Measurements from ENCODE around the gene RPS6KA1. TPM values are rescaled to one million over a fixed set of nuclear protein-coding genes. Genes with fewer than 3 reads are reported as not detected.

The RPS6KA1 gene
- total and polyA plus RNA-seq, 2 donors (not counting 1 experiment from before 2014, with no cell fraction given), result 0.64 to 1.7 TPM

GRCh38 chr1:26571381-26571780 lies 41.8 kb downstream of the RPS6KA1 start:
- Histone ChIP-seq H3K4me3 (replicated peaks in 1 of 4; ENCODE audit: control extremely low read depth in 1 of 4, insufficient read depth in 1 of 4, low read depth in 3 of 4, low read length in 4 of 4) (no peak overlapping the region), H3K27me3 (ENCODE audit: control insufficient read depth, insufficient read depth, low read length) (no peaks in the 10 kb centered on the region), H3K36me3 (ENCODE audit: control insufficient read depth, insufficient read depth, low read length) (no peaks in the 10 kb centered on the region), H3K9me3 (ENCODE audit: control insufficient read depth, insufficient read depth, low read depth, low read length) (no peaks in the 10 kb centered on the region), H3K79me2 (ENCODE audit: control insufficient read depth, insufficient read depth, low read length) (no peaks in the 10 kb centered on the region), H3K9ac (ENCODE audit: insufficient read depth, low read length) (no peak overlapping the region), H2AFZ (ENCODE audit: low read length) (no peak overlapping the region), H3K4me1 (ENCODE audit: control insufficient read depth, extremely low read depth, insufficient read depth, low read length) (peaks cover 2% of the 10 kb centered on the region), H3K27ac (ENCODE audit: insufficient read depth, low read length) (no peak overlapping the region), H3K4me2 (ENCODE audit: extremely low read depth, insufficient read depth, low read length) (no peak overlapping the region), H4K20me1 (ENCODE audit: control insufficient read depth, extremely low read depth, insufficient read depth, low read length) (no peaks in the 10 kb centered on the region)
- no peak for TF ChIP-seq EZH2 (IDR thresholded peaks at IDR 0.05; ENCODE audit: low read length, missing control alignments)
- no peak for TF ChIP-seq CTCF (conservative IDR thresholded peaks at IDR 0.05 in 1 of 2, IDR thresholded peaks at IDR 0.05 in 1 of 2; ENCODE audit: low read depth in 1 of 2, low read length in 2 of 2)
- no peak for DNase-seq (ENCODE audit: low read depth in 2 of 2)

- Histone ChIP-seq H3K9ac (ENCODE audit: insufficient read depth, low read length) (no peak overlapping the region), H3K79me2 (ENCODE audit: control insufficient read depth, insufficient read depth, low read length) (no peaks in the 10 kb centered on the region)
These were observed 44.5 kb downstream of the RPS6KA1 start for GRCh38 chr1:26574018-26574417.

GRCh38 chr1:26574719-26575251 lies 45.2 kb downstream of the RPS6KA1 start:
- TF ChIP-seq CTCF (conservative IDR thresholded peaks at IDR 0.05 in 1 of 2, IDR thresholded peaks at IDR 0.05 in 1 of 2; ENCODE audit: low read depth in 1 of 2, low read length in 2 of 2) (no peak), EZH2 (IDR thresholded peaks at IDR 0.05; ENCODE audit: low read length, missing control alignments) (no peak)
- H3K9me3 ChIP-seq (ENCODE audit: control insufficient read depth, insufficient read depth, low read depth, low read length), result no peaks in the 10 kb centered on the region
- no peaks in the 10 kb centered on the region for H3K27me3 ChIP-seq (ENCODE audit: control insufficient read depth, insufficient read depth, low read length)
- H3K4me3 ChIP-seq (replicated peaks in 1 of 4; ENCODE audit: control extremely low read depth in 1 of 4, insufficient read depth in 1 of 4, low read depth in 3 of 4, low read length in 4 of 4), result no peak overlapping the region
- H3K36me3 ChIP-seq (ENCODE audit: control insufficient read depth, insufficient read depth, low read length), result no peaks in the 10 kb centered on the region
- H3K4me2 ChIP-seq (ENCODE audit: extremely low read depth, insufficient read depth, low read length), result peak overlapping the region; percentile 30
- no peaks in the 10 kb centered on the region for H4K20me1 ChIP-seq (ENCODE audit: control insufficient read depth, extremely low read depth, insufficient read depth, low read length)
- no peak overlapping the region for H2AFZ ChIP-seq (ENCODE audit: low read length)
- H3K4me1 ChIP-seq (ENCODE audit: control insufficient read depth, extremely low read depth, insufficient read depth, low read length), result peaks cover 2% of the 10 kb centered on the region
- peak; percentile 51 to 72 for DNase-seq (ENCODE audit: low read depth in 2 of 2)
- H3K79me2 ChIP-seq (ENCODE audit: control insufficient read depth, insufficient read depth, low read length), result no peaks in the 10 kb centered on the region
- no peak overlapping the region for H3K27ac ChIP-seq (ENCODE audit: insufficient read depth, low read length)
- no peak overlapping the region for H3K9ac ChIP-seq (ENCODE audit: insufficient read depth, low read length)

More at GRCh38 chr1:26574018-26574417, 44.5 kb downstream of the RPS6KA1 start:
- H3K4me3 ChIP-seq (replicated peaks in 1 of 4; ENCODE audit: control extremely low read depth in 1 of 4, insufficient read depth in 1 of 4, low read depth in 3 of 4, low read length in 4 of 4), result no peak overlapping the region
- H3K27me3 ChIP-seq (ENCODE audit: control insufficient read depth, insufficient read depth, low read length), result no peaks in the 10 kb centered on the region
- H3K9me3 ChIP-seq (ENCODE audit: control insufficient read depth, insufficient read depth, low read depth, low read length), result no peaks in the 10 kb centered on the region
- no peak for TF ChIP-seq EZH2 (IDR thresholded peaks at IDR 0.05; ENCODE audit: low read length, missing control alignments)
- no peak for TF ChIP-seq CTCF (conservative IDR thresholded peaks at IDR 0.05 in 1 of 2, IDR thresholded peaks at IDR 0.05 in 1 of 2; ENCODE audit: low read depth in 1 of 2, low read length in 2 of 2)
- no peaks in the 10 kb centered on the region for H3K36me3 ChIP-seq (ENCODE audit: control insufficient read depth, insufficient read depth, low read length)
- no peak overlapping the region for H3K27ac ChIP-seq (ENCODE audit: insufficient read depth, low read length)
- H3K4me2 ChIP-seq (ENCODE audit: extremely low read depth, insufficient read depth, low read length), result no peak overlapping the region
- no peak overlapping the region for H2AFZ ChIP-seq (ENCODE audit: low read length)
- no peak for DNase-seq (ENCODE audit: low read depth in 2 of 2)
- H4K20me1 ChIP-seq (ENCODE audit: control insufficient read depth, extremely low read depth, insufficient read depth, low read length), result no peaks in the 10 kb centered on the region
- peaks cover 2% of the 10 kb centered on the region for H3K4me1 ChIP-seq (ENCODE audit: control insufficient read depth, extremely low read depth, insufficient read depth, low read length)
